GM12878 (cell line): Measurements from ENCODE around the gene UBC. TPM values are rescaled to one million over a fixed set of nuclear protein-coding genes. Genes with fewer than 3 reads are reported as not detected.

Experiments used
- ATAC-seq: fragments of 200-7000 bp; cut with Tn5 transposase; 3 replicates; pipeline ENCODE4 v1.9.1; 2020; ENCODE audit warnings: mild to moderate bottlenecking, moderate library complexity
- BruUV-seq: library from RNA; stranded (reverse); fragments of 400-500 nt; replicated peaks from 2 replicates; lab custom pipeline; 2021; lab: Mats Ljungman, UMichigan
- CTCF ChIA-PET: fragments of 300-600 bp; sonication (Branson Sonifier 250); formaldehyde crosslinking; extraction: SDS; loops from one replicate; lab custom pipeline; 2021; ENCODE audit warnings: inconsistent platforms; lab: Yijun Ruan, JAX
- POLR2A ChIA-PET: fragments of 350-600 bp; formaldehyde crosslinking; extraction: SDS; loops from one replicate; lab custom pipeline; 2021; ENCODE audit warnings: inconsistent platforms; lab: Charles Lee
- RAD21 ChIA-PET: fragments of 300-600 bp; sonication (Branson Sonifier 250); formaldehyde crosslinking; loops from one replicate; lab custom pipeline; 2023; ENCODE audit warnings: antibody characterized with exemption; ENCODE audit not compliant: unreplicated experiment; lab: Charles Lee
- SMC1A ChIA-PET: fragments of 300-600 bp; sonication (Branson Sonifier 250); formaldehyde crosslinking; loops from one replicate; lab custom pipeline; 2023; ENCODE audit not compliant: unreplicated experiment, uncharacterized antibody; lab: Charles Lee
- DNase-seq: peaks from one replicate; pipeline ENCODE4 v3.0.0-alpha.2; 2011; ENCODE audit warnings: low read depth, low spot score
- FAIRE-seq: peaks from 3 replicates; lab custom pipeline; 2011; peaks lifted over from hg19 to GRCh38; lab: Jason Lieb, UNC
- H2AFZ ChIP-seq: 2 replicates; pipeline ENCODE4 v1.6.0; 2011; ENCODE audit warnings: low read depth, low read length, control low read depth; ENCODE audit not compliant: control insufficient read depth
- H3K27ac ChIP-seq: 2 replicates; pipeline ENCODE4 v1.5.1; 2011; ENCODE audit warnings: control low read depth; ENCODE audit not compliant: control insufficient read depth, insufficient read depth
- H3K27me3 ChIP-seq, 2 experiments: replicated peaks in 1 of 2; 2 replicates each; pipeline versions ENCODE4 v1.6.0 to v1.6.1; 2011; ENCODE audit warnings: low read length in 1 of 2; ENCODE audit not compliant: control insufficient read depth in 2 of 2, insufficient read depth in 2 of 2
- H3K36me3 ChIP-seq, 2 experiments: 2 replicates each; pipeline ENCODE4 v1.5.1; 2011; ENCODE audit warnings: low read length in 1 of 2; ENCODE audit not compliant: control insufficient read depth in 2 of 2, insufficient read depth in 2 of 2
- H3K4me1 ChIP-seq: 2 replicates; pipeline ENCODE4 v1.6.1; 2011; ENCODE audit warnings: mild to moderate bottlenecking, low read length, moderate library complexity, mixed read lengths; ENCODE audit not compliant: control insufficient read depth, insufficient read depth
- H3K4me2 ChIP-seq: 2 replicates; pipeline ENCODE4 v1.6.0; 2011; ENCODE audit warnings: control low read depth; ENCODE audit not compliant: control insufficient read depth, insufficient read depth
- H3K4me3 ChIP-seq: fragments of 200-600 bp; sonication (generic); 2 replicates; pipeline ENCODE4 v1.5.1; 2016
- H3K79me2 ChIP-seq: 2 replicates; pipeline ENCODE4 v1.6.0; 2011; ENCODE audit warnings: low read length; ENCODE audit not compliant: control insufficient read depth, insufficient read depth
- H3K9ac ChIP-seq: 2 replicates; pipeline ENCODE4 v1.8.0; 2011; ENCODE audit warnings: low read length, control low read depth, mixed read lengths; ENCODE audit not compliant: control insufficient read depth, insufficient read depth
- H3K9me3 ChIP-seq: replicated peaks from 3 replicates; pipeline ENCODE4 v1.5.1; 2011; ENCODE audit warnings: mild to moderate bottlenecking, low read length; ENCODE audit not compliant: control insufficient read depth, insufficient read depth
- H4K20me1 ChIP-seq: 2 replicates; pipeline ENCODE4 v1.6.0; 2011; ENCODE audit not compliant: control insufficient read depth, insufficient read depth
- CREM ChIP-seq: IDR thresholded peaks from 2 replicates; pipeline ENCODE4 v1.6.1; 2014; ENCODE audit warnings: antibody characterized with exemption, low read depth
- GABPA ChIP-seq: IDR thresholded peaks from 2 replicates; pipeline ENCODE4 v1.6.1; 2014; ENCODE audit warnings: antibody characterized with exemption, low read depth, mild to moderate bottlenecking, inconsistent platforms
- HSF1 ChIP-seq: fragments of 150-350 bp; IDR thresholded peaks from 2 replicates; pipeline ENCODE4 v1.6.1; 2014; ENCODE audit warnings: mild to moderate bottlenecking, low read depth, low read length
- JUNB ChIP-seq: IDR thresholded peaks from 2 replicates; pipeline ENCODE4 v1.6.1; 2016; ENCODE audit warnings: antibody characterized with exemption, mild to moderate bottlenecking
- POLR2AphosphoS2 ChIP-seq: IDR thresholded peaks from 2 replicates; pipeline ENCODE4 v1.6.1; 2011; ENCODE audit warnings: low read depth, mild to moderate bottlenecking, low read length, improper control_type of control experiment, moderate library complexity
- POU2F2 ChIP-seq: IDR thresholded peaks from 3 replicates; pipeline ENCODE4 v1.6.1; 2011; ENCODE audit warnings: low read depth, mild to moderate bottlenecking, low read length, borderline replicate concordance
- RBBP5 ChIP-seq: fragments of 200-600 bp; sonication (generic); conservative IDR thresholded peaks from 2 replicates; pipeline ENCODE4 v1.6.1; 2016
- RCOR1 ChIP-seq: conservative IDR thresholded peaks from 2 replicates; pipeline ENCODE4 v1.6.1; 2012; ENCODE audit warnings: low read depth, low read length, improper control_type of control experiment
- SIN3A ChIP-seq: IDR thresholded peaks from 2 replicates; pipeline ENCODE4 v1.6.1; 2012; ENCODE audit warnings: low read depth, low read length, improper control_type of control experiment
- SIX5 ChIP-seq: IDR thresholded peaks from 2 replicates; pipeline ENCODE4 v1.6.1; 2011; ENCODE audit warnings: mild to moderate bottlenecking, low read depth, low read length, moderate library complexity; ENCODE audit not compliant: severe bottlenecking
- SRF ChIP-seq, 2 experiments: IDR thresholded peaks; 2 replicates each; pipeline ENCODE4 v1.6.1; 2011; ENCODE audit warnings: low read depth in 2 of 2, low read length in 2 of 2, mild to moderate bottlenecking in 1 of 2, moderate library complexity in 1 of 2
- STAT3 ChIP-seq: IDR thresholded peaks from 2 replicates; pipeline ENCODE4 v1.6.1; 2011; ENCODE audit warnings: low read depth, low read length, improper control_type of control experiment
- SUPT20H ChIP-seq: IDR thresholded peaks from 2 replicates; pipeline ENCODE4 v1.6.1; 2011; ENCODE audit warnings: low read depth, mild to moderate bottlenecking, low read length, moderate library complexity, borderline replicate concordance; ENCODE audit not compliant: control insufficient read depth
- TCF3 ChIP-seq: IDR thresholded peaks from 2 replicates; pipeline ENCODE4 v1.6.1; 2012; ENCODE audit warnings: low read depth, mild to moderate bottlenecking, low read length, borderline replicate concordance; ENCODE audit not compliant: insufficient read depth
- ZBED1 ChIP-seq: IDR thresholded peaks from 2 replicates; pipeline ENCODE4 v1.6.1; 2016; ENCODE audit warnings: borderline replicate concordance
- ZBTB33 ChIP-seq: fragments of 450-650 bp; IDR thresholded peaks from 2 replicates; pipeline ENCODE4 v1.6.1; 2017; ENCODE audit warnings: mild to moderate bottlenecking
- WGBS: methylation state at CpG from one replicate; pipeline ENCODE4 v1.1.6; 2016; ENCODE audit warnings: low lambda C conversion rate; ENCODE audit not compliant: insufficient replicate concordance, insufficient coverage; ENCODE audit errors: missing lambda C conversion rate; 5-methylcytosine and 5-hydroxymethylcytosine counted together
- in situ Hi-C: fragments of 300-500 bp; cut with MboI; formaldehyde crosslinking; loops from 9 replicates; pipeline ENCODE4 v1.14.3; 2018; ENCODE audit warnings: mixed read lengths
- intact Hi-C: fragments of 100-400 bp; cut with micrococcal nuclease; formaldehyde crosslinking; loops from one replicate; pipeline ENCODE4 v1.14.2; 2022; ENCODE audit not compliant: unreplicated experiment
- polyA plus RNA-seq, 11 experiments: library from polyadenylated mRNA; depleted of rRNA in 4 of 11; unstranded in 6 of 11; stranded (reverse) in 5 of 11; fragments of >200 nt; fragmentation: Nextera tagmentation in 4 of 11; fragmentation: Illumina TruSeq in 1 of 11; extraction: Ambion mirVana in 4 of 11; extraction: Trizol in 1 of 11; gene quantifications; 1 replicate in 1 of 11; 2 replicates in 10 of 11; pipeline versions ENCODE4 v1.2.1 to v1.2.3, GENCODE V29; 2011 to 2016; ENCODE audit warnings: inconsistent platforms in 2 of 11, missing spikeins in 2 of 11, low read depth in 1 of 11
- total RNA-seq, 4 experiments: library from RNA; depleted of rRNA in 3 of 4; stranded (reverse); fragments of >200 nt in 3 of 4; fragmentation: Illumina TruSeq in 1 of 4; extraction: Trizol in 1 of 4; gene quantifications; 2 replicates each; pipeline versions ENCODE4 v1.2.1 to v1.2.3, GENCODE V29; 2013 to 2021

UBC gene
- total and polyA plus RNA-seq, 10 of the 15 experiments (the other 5 are each of a cell fraction or from before 2014, with no cell fraction given) = 653 to 1,666 (median 874) TPM

GRCh38 chr12:124947013-124947412 lies 32.6 kb upstream of the UBC start:
- RAD21 ChIA-PET = no interaction called here
- no peaks in the 10 kb centered on the region for H3K27me3 ChIP-seq
- intact Hi-C loops = no loop called here
- H4K20me1 ChIP-seq = no peaks in the 10 kb centered on the region
- H3K4me1 ChIP-seq = no peaks in the 10 kb centered on the region; the same call in 1 of the 2 replicates
- FAIRE-seq (no peak), ATAC-seq (no peak), DNase-seq (no peak)
- H3K27ac ChIP-seq = no peak overlapping the region
- in situ Hi-C loops = no loop called here
- H3K4me2 ChIP-seq = no peak overlapping the region
- TF ChIP-seq TCF3 (no peak), RBBP5 (no peak), STAT3 (no peak), SIN3A (no peak), ZBED1 (no peak), ZBTB33 (no peak), SIX5 (no peak), SUPT20H (no peak), RCOR1 (no peak), CREM (no peak), POLR2AphosphoS2 (no peak), SRF (IDR thresholded peaks at IDR 0.05; ENCODE audit: low read depth in 2 of 2, low read length in 2 of 2) (no peak), HSF1 (no peak), JUNB (no peak), GABPA (no peak), POU2F2 (no peak)
- no peaks in the 10 kb centered on the region for H3K9me3 ChIP-seq
- 94% methylated on average over 11 of the region's 11 CpGs for WGBS
- CTCF ChIA-PET = no interaction called here
- no peak overlapping the region for H3K9ac ChIP-seq
- no TSS peak for BruUV-seq
- POLR2A ChIA-PET = no interaction called here
- SMC1A ChIA-PET = no interaction called here
- no peak overlapping the region for H2AFZ ChIP-seq
- H3K79me2 ChIP-seq = no peaks in the 10 kb centered on the region
- peaks cover 0 to 20% of the 10 kb centered on the region in 2 experiments; a peak in 3 of 4 replicates for H3K36me3 ChIP-seq
- H3K4me3 ChIP-seq = no peak overlapping the region
